ENCODE measurements around the gene C1QB. TPM values are rescaled to one million over a fixed set of nuclear protein-coding genes. Genes with fewer than 3 reads are reported as not detected.

The C1QB gene
- total RNA-seq, 2 experiments from 2014 or later: not detected

GRCh38 chr1:22616571-22616970 lies 36.5 kb upstream of the C1QB start:
- CTCF ChIA-PET: no interaction called here
- H3K27ac Mint-ChIP-seq: no peak overlapping the region
- ATAC-seq: no peak
- H3K9me3 Mint-ChIP-seq: no peaks in the 10 kb centered on the region
- TF ChIP-seq CTCF (IDR thresholded peaks at IDR 0.05): no peak
- no peaks in the 10 kb centered on the region for H3K4me1 Mint-ChIP-seq (ENCODE audit: low read depth)
- no peak for DNase-seq
- H3K36me3 Mint-ChIP-seq (ENCODE audit: low read depth): no peaks in the 10 kb centered on the region
- POLR2A ChIA-PET: no interaction called here
- peaks cover 14% of the 10 kb centered on the region for H3K27me3 Mint-ChIP-seq
- intact Hi-C loops (cut with micrococcal nuclease): no loop called here
- no peak overlapping the region for H3K4me3 Mint-ChIP-seq

- no peak overlapping the region for H3K27ac Mint-ChIP-seq
- peaks cover 16% of the 10 kb centered on the region for H3K27me3 Mint-ChIP-seq
- no peaks in the 10 kb centered on the region for H3K9me3 Mint-ChIP-seq
- ATAC-seq (no peak), DNase-seq (no peak)
- no peaks in the 10 kb centered on the region for H3K36me3 Mint-ChIP-seq (ENCODE audit: low read depth)
- ChIA-PET CTCF (no interaction called here), POLR2A (no interaction called here)
- intact Hi-C loops (cut with micrococcal nuclease): no loop called here
- no peak for TF ChIP-seq CTCF (IDR thresholded peaks at IDR 0.05)
- no peaks in the 10 kb centered on the region for H3K4me1 Mint-ChIP-seq (ENCODE audit: low read depth)
- H3K4me3 Mint-ChIP-seq: no peak overlapping the region
Observed at GRCh38 chr1:22618056-22618455, 35.0 kb upstream of the C1QB start.

GRCh38 chr1:22619252-22619651 lies 33.8 kb upstream of the C1QB start:
- ChIA-PET CTCF (no interaction called here), POLR2A (no interaction called here)
- no peak for ATAC-seq
- no peaks in the 10 kb centered on the region for H3K4me1 Mint-ChIP-seq (ENCODE audit: low read depth)
- no peak for TF ChIP-seq CTCF (IDR thresholded peaks at IDR 0.05)
- H3K27ac Mint-ChIP-seq: no peak overlapping the region
- H3K27me3 Mint-ChIP-seq: peaks cover 17% of the 10 kb centered on the region
- H3K9me3 Mint-ChIP-seq: no peaks in the 10 kb centered on the region
- DNase-seq: no peak
- no peaks in the 10 kb centered on the region for H3K36me3 Mint-ChIP-seq (ENCODE audit: low read depth)
- intact Hi-C loops (cut with micrococcal nuclease): no loop called here
- no peak overlapping the region for H3K4me3 Mint-ChIP-seq

GRCh38 chr1:22619798-22620197 lies 33.2 kb upstream of the C1QB start:
- H3K27me3 Mint-ChIP-seq: peaks cover 19% of the 10 kb centered on the region
- no peak for ATAC-seq
- no peaks in the 10 kb centered on the region for H3K36me3 Mint-ChIP-seq (ENCODE audit: low read depth)
- no peaks in the 10 kb centered on the region for H3K9me3 Mint-ChIP-seq
- ChIA-PET CTCF (interaction anchor here (1.3 kb wide), 1 partner anchor 85 kb away, joined by 3 read pairs; no protein-coding TSS in a partner anchor), POLR2A (no interaction called here)
- intact Hi-C loops (cut with micrococcal nuclease): no loop called here
- no peaks in the 10 kb centered on the region for H3K4me1 Mint-ChIP-seq (ENCODE audit: low read depth)
- no peak overlapping the region for H3K4me3 Mint-ChIP-seq
- DNase-seq: no peak
- TF ChIP-seq CTCF (IDR thresholded peaks at IDR 0.05): no peak
- H3K27ac Mint-ChIP-seq: no peak overlapping the region

DNA sequence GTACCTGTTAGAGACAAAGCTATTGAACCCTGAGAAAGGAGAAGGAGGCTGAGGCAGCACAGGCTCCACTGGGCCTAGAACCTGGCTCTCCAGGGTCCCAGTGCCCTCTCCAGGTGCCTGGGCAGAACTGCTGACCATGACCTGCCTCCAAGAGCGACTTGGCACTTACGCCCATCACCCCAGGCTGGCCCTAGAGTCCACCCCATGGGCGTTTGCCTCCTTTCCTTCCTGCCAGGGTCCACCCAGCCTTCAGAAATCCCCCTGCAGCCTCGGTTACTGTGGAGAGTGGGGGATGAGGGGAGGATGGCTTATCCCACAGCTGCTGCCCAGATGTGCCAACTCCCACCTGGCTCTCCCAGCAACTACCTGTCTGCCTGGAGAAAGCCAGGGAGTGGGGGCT lies 31.3 kb upstream of the C1QB start:
- no peaks in the 10 kb centered on the region for H3K36me3 Mint-ChIP-seq (ENCODE audit: low read depth)
- POLR2A ChIA-PET: no interaction called here
- CTCF ChIA-PET: interaction anchor here (1.1 kb wide), 1 partner anchor 20 kb away, joined by 3 read pairs; no protein-coding TSS in a partner anchor
- ATAC-seq: no peak
- TF ChIP-seq CTCF (IDR thresholded peaks at IDR 0.05): no peak
- no peaks in the 10 kb centered on the region for H3K9me3 Mint-ChIP-seq
- H3K27ac Mint-ChIP-seq: no peak overlapping the region
- H3K4me3 Mint-ChIP-seq: no peak overlapping the region
- peaks cover 21% of the 10 kb centered on the region for H3K27me3 Mint-ChIP-seq
- no peak for DNase-seq
- no peaks in the 10 kb centered on the region for H3K4me1 Mint-ChIP-seq (ENCODE audit: low read depth)
- intact Hi-C loops (cut with micrococcal nuclease): no loop called here

Measured in activated CD8-positive, alpha-beta T cell treated with anti-CD3 and anti-CD28 coated beads for 36 hours (primary cell).